Measurements from ENCODE around the gene PDGFRB.

The PDGFRB gene

GRCh38 chr5:150182774-150183173, 27.1 kb upstream of the PDGFRB start:
- TF ChIP-seq EZH2phosphoT487 (conservative IDR thresholded peaks at IDR 0.05; ENCODE audit: low read length), result no peak
- no peak for TF ChIP-seq CTCF (IDR thresholded peaks at IDR 0.05; ENCODE audit: insufficient read depth, low read length, poor library complexity, severe bottlenecking)
- Histone ChIP-seq H3K9me3 (ENCODE audit: insufficient read depth, low read length) (no peaks in the 10 kb centered on the region), H3F3A (ENCODE audit: insufficient read depth) (no peaks in the 10 kb centered on the region), H3K79me2 (ENCODE audit: insufficient read depth, low read length) (no peaks in the 10 kb centered on the region), H3K9ac (ENCODE audit: low read length) (no peak overlapping the region), H3K27me3 (ENCODE audit: low read length) (no peaks in the 10 kb centered on the region), H3K4me3 (ENCODE audit: insufficient read depth, low read length, poor library complexity, severe bottlenecking) (no peak overlapping the region), H4K20me1 (ENCODE audit: low read depth, low read length) (no peaks in the 10 kb centered on the region), H3K36me3 (ENCODE audit: low read length) (no peaks in the 10 kb centered on the region), H3K4me2 (ENCODE audit: low read depth, low read length, poor library complexity, severe bottlenecking) (no peak overlapping the region), H2AFZ (ENCODE audit: low read depth, low read length, severe bottlenecking) (no peak overlapping the region), H3K27ac (ENCODE audit: low read depth, low read length) (no peak overlapping the region), H3K9me2 (replicated peaks; ENCODE audit: insufficient read depth, low read length) (no peaks in the 10 kb centered on the region)

- H3K27ac ChIP-seq (ENCODE audit: low read depth, low read length), result no peak overlapping the region
- no peaks in the 10 kb centered on the region for H3K27me3 ChIP-seq (ENCODE audit: low read length)
- H3K4me3 ChIP-seq (ENCODE audit: insufficient read depth, low read length, poor library complexity, severe bottlenecking), result no peak overlapping the region
- no peak overlapping the region for H2AFZ ChIP-seq (ENCODE audit: low read depth, low read length, severe bottlenecking)
- H3K9ac ChIP-seq (ENCODE audit: low read length), result no peak overlapping the region
- no peaks in the 10 kb centered on the region for H3K9me2 ChIP-seq (replicated peaks; ENCODE audit: insufficient read depth, low read length)
- TF ChIP-seq EZH2phosphoT487 (conservative IDR thresholded peaks at IDR 0.05; ENCODE audit: low read length), result no peak
- TF ChIP-seq CTCF (IDR thresholded peaks at IDR 0.05; ENCODE audit: insufficient read depth, low read length, poor library complexity, severe bottlenecking), result no peak
- H3K79me2 ChIP-seq (ENCODE audit: insufficient read depth, low read length), result no peaks in the 10 kb centered on the region
- no peaks in the 10 kb centered on the region for H3K9me3 ChIP-seq (ENCODE audit: insufficient read depth, low read length)
- no peak overlapping the region for H3K4me2 ChIP-seq (ENCODE audit: low read depth, low read length, poor library complexity, severe bottlenecking)
- no peaks in the 10 kb centered on the region for H4K20me1 ChIP-seq (ENCODE audit: low read depth, low read length)
- H3K36me3 ChIP-seq (ENCODE audit: low read length), result no peaks in the 10 kb centered on the region
- H3F3A ChIP-seq (ENCODE audit: insufficient read depth), result no peaks in the 10 kb centered on the region
These were observed 26.3 kb upstream of the PDGFRB start for GRCh38 chr5:150181766-150182545.

- H3K9me3 ChIP-seq (ENCODE audit: insufficient read depth, low read length), result no peaks in the 10 kb centered on the region
- no peaks in the 10 kb centered on the region for H3K27me3 ChIP-seq (ENCODE audit: low read length)
- H3K4me3 ChIP-seq (ENCODE audit: insufficient read depth, low read length, poor library complexity, severe bottlenecking), result no peak overlapping the region
- H3K79me2 ChIP-seq (ENCODE audit: insufficient read depth, low read length), result no peaks in the 10 kb centered on the region
- no peaks in the 10 kb centered on the region for H4K20me1 ChIP-seq (ENCODE audit: low read depth, low read length)
- H3K27ac ChIP-seq (ENCODE audit: low read depth, low read length), result no peak overlapping the region
- no peak overlapping the region for H2AFZ ChIP-seq (ENCODE audit: low read depth, low read length, severe bottlenecking)
- H3K9me2 ChIP-seq (replicated peaks; ENCODE audit: insufficient read depth, low read length), result no peaks in the 10 kb centered on the region
- no peak overlapping the region for H3K4me2 ChIP-seq (ENCODE audit: low read depth, low read length, poor library complexity, severe bottlenecking)
- no peak overlapping the region for H3K9ac ChIP-seq (ENCODE audit: low read length)
- H3K36me3 ChIP-seq (ENCODE audit: low read length), result no peaks in the 10 kb centered on the region
- H3F3A ChIP-seq (ENCODE audit: insufficient read depth), result no peaks in the 10 kb centered on the region
- TF ChIP-seq EZH2phosphoT487 (conservative IDR thresholded peaks at IDR 0.05; ENCODE audit: low read length) (no peak), CTCF (IDR thresholded peaks at IDR 0.05; ENCODE audit: insufficient read depth, low read length, poor library complexity, severe bottlenecking) (no peak)
These were observed 25.4 kb upstream of the PDGFRB start for GRCh38 chr5:150181027-150181426.

All from SU-DHL-6 (cell line).